GOT3 (cell line): Measurements from ENCODE around the gene AHNAK2.

Experiments
- DNase-seq: peaks from one replicate; lab custom pipeline; 2025; ENCODE audit warnings: mixed read lengths; lab: John Stamatoyannopoulos, UW

The AHNAK2 gene

GRCh38 chr14:105012171-105012985, 34.2 kb upstream of the AHNAK2 start:
- DNase-seq = no peak

- no peak for DNase-seq
Measured at GRCh38 chr14:105011312-105011990, 33.3 kb upstream of the AHNAK2 start.

- DNase-seq = no peak
Measured at GRCh38 chr14:105010891-105011291, 32.7 kb upstream of the AHNAK2 start.

- DNase-seq = no peak
Measured at GRCh38 chr14:105010106-105010505, 31.9 kb upstream of the AHNAK2 start.

GRCh38 chr14:105007593-105008264, 29.6 kb upstream of the AHNAK2 start:
- no peak for DNase-seq

- DNase-seq = no peak
Measured at GRCh38 chr14:105006831-105007592, 28.8 kb upstream of the AHNAK2 start.

GRCh38 chr14:105005929-105006830, 28.0 kb upstream of the AHNAK2 start:
- DNase-seq = no peak

GRCh38 chr14:105005329-105005928, 27.3 kb upstream of the AHNAK2 start:
- DNase-seq = no peak

GRCh38 chr14:104999361-104999760, 21.2 kb upstream of the AHNAK2 start:
- DNase-seq = no peak

GRCh38 chr14:104998801-104999200, 20.6 kb upstream of the AHNAK2 start:
- no peak for DNase-seq

GRCh38 chr14:104996483-104996882, 18.3 kb upstream of the AHNAK2 start:
- DNase-seq = no peak

- DNase-seq = no peak
Measured at GRCh38 chr14:104996032-104996431, 17.9 kb upstream of the AHNAK2 start.

GRCh38 chr14:104994978-104995377, 16.8 kb upstream of the AHNAK2 start:
- DNase-seq = no peak

- no peak for DNase-seq
Measured at GRCh38 chr14:104993808-104994591, 15.8 kb upstream of the AHNAK2 start.

GRCh38 chr14:104993306-104993705, 15.1 kb upstream of the AHNAK2 start:
- no peak for DNase-seq

GRCh38 chr14:104992501-104992900, 14.3 kb upstream of the AHNAK2 start:
- DNase-seq = no peak

- DNase-seq = no peak
Measured at GRCh38 chr14:104991896-104992230, 13.7 kb upstream of the AHNAK2 start.

- DNase-seq = no peak
Measured at GRCh38 chr14:104989951-104990303, 11.8 kb upstream of the AHNAK2 start.

GRCh38 chr14:104989236-104989950, 11.2 kb upstream of the AHNAK2 start:
- DNase-seq = no peak
